Smooth muscle cell (in vitro differentiated cells): ENCODE data around the gene C1QTNF1. TPM values are rescaled to one million over a fixed set of nuclear protein-coding genes. Genes with fewer than 3 reads are reported as not detected.

ENCODE experiments used
- DNase-seq: peaks from one replicate; lab custom pipeline; 2025; ENCODE audit not compliant: unreplicated experiment; lab: John Stamatoyannopoulos, UW
- H2AFZ ChIP-seq: fragments of 200-600 bp; sonication (generic); 2 replicates; pipeline ENCODE4 v1.6.0; 2016; ENCODE audit warnings: antibody characterized with exemption, low read depth, mild to moderate bottlenecking
- H3F3A ChIP-seq: fragments of 200-600 bp; sonication (generic); 2 replicates; pipeline ENCODE4 v1.6.0; 2017; ENCODE audit warnings: antibody characterized with exemption, low read depth
- H3K27ac ChIP-seq: fragments of 200-600 bp; sonication (generic); 2 replicates; pipeline ENCODE4 v1.5.1; 2016; ENCODE audit warnings: low read depth, mild to moderate bottlenecking
- H3K27me3 ChIP-seq: fragments of 200-600 bp; sonication (generic); 2 replicates; pipeline ENCODE4 v1.6.1; 2016; ENCODE audit warnings: low read depth, mild to moderate bottlenecking
- H3K36me3 ChIP-seq: fragments of 200-600 bp; sonication (generic); 2 replicates; pipeline ENCODE4 v1.5.1; 2016; ENCODE audit warnings: low read depth
- H3K4me1 ChIP-seq: fragments of 200-600 bp; sonication (generic); 2 replicates; pipeline ENCODE4 v1.5.1; 2016; ENCODE audit warnings: low read depth
- H3K4me2 ChIP-seq: fragments of 200-600 bp; sonication (generic); 2 replicates; pipeline ENCODE4 v1.6.0; 2016; ENCODE audit warnings: mild to moderate bottlenecking
- H3K4me3 ChIP-seq: fragments of 200-600 bp; sonication (generic); 2 replicates; pipeline ENCODE4 v1.5.1; 2016; ENCODE audit warnings: mild to moderate bottlenecking
- H3K79me2 ChIP-seq: fragments of 200-600 bp; sonication (generic); 2 replicates; pipeline ENCODE4 v1.6.0; 2016; ENCODE audit warnings: low read depth, mild to moderate bottlenecking
- H3K9ac ChIP-seq: fragments of 200-600 bp; sonication (generic); 2 replicates; pipeline ENCODE4 v1.6.0; 2016; ENCODE audit warnings: low read depth
- H3K9me3 ChIP-seq: fragments of 200-600 bp; sonication (generic); replicated peaks from 2 replicates; pipeline ENCODE4 v1.5.1; 2016; ENCODE audit warnings: low read depth
- H4K20me1 ChIP-seq: fragments of 200-600 bp; sonication (generic); 2 replicates; pipeline ENCODE4 v1.6.0; 2016; ENCODE audit warnings: low read depth
- WGBS: methylation state at CpG from one replicate; pipeline ENCODE4 v1.1.7; 2016; ENCODE audit warnings: low lambda C conversion rate; 5-methylcytosine and 5-hydroxymethylcytosine counted together
- polyA plus RNA-seq: library from polyadenylated mRNA; unstranded; fragments of >200 nt; fragmentation: Nextera tagmentation; extraction: Ambion mirVana; gene quantifications from 2 replicates; pipeline ENCODE4 v1.2.1, GENCODE V29; 2016
- total RNA-seq: library from RNA; depleted of rRNA; stranded (reverse); fragments of >200 nt; gene quantifications from 2 replicates; pipeline ENCODE4 v1.2.3, GENCODE V29; 2014
- TF ChIP-seq, protein P1 (sequence below): fragments of 200-600 bp; sonication (generic); IDR thresholded peaks from 2 replicates; pipeline ENCODE4 v1.5.1; 2017; ENCODE audit warnings: borderline replicate concordance, mild to moderate bottlenecking, antibody characterized with exemption; ENCODE audit not compliant: insufficient read depth, poor library complexity, severe bottlenecking

Gene C1QTNF1
- total and polyA plus RNA-seq, 2 experiments from 2014 or later: 5.7 to 9.4 TPM

DNA sequence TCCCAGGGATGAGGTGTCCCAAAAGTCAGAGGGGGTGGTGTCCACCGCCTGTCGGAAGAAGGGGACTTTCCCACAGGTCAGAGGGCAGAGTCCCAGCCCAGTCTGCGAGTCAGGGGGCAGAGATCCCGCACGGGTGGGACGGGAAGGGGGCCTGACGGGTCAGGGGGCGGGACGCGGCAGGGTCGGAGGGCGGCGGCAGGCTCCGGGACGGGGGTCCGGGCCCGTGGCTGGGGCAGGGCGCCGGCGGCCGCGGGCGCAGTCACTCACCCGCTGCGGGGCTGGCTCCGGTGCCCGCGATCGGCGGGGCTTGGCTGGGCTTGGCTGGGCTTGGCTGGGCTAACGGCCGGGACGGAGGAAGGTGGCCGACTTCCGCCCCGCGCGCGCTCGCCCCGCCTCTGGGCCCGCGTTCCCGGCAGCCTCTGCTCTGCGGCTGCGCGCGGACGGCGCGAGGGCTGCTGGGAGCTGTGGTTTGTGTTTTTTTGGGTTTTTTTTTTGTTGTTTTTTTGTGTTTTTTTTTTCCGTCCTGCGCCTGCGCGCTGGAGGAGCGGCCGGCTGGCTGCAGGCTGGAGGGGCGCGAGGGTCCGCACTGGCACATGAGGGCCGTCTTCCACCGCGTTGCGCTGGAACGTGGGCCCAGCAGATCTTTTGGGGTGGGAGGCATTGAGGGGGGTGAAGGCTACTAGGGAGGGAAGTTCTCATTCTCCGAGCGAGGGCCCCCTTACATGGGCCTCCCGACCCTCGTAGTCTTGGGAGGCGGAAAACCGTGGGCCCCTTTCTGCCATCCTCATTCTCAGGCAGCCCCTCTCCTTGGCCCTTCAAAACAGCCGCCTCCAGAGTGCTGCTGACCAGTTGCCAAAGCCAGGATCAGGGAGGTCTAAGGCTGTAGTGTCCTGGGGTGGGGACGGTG is 14.3 kb upstream of the C1QTNF1 start, which contains the start of gene CANT1:
CANT1 (minus strand) TSS at position 368 of the 907 bp plus-strand sequence. CDS start 12,142 bp downstream, outside the sequence.
- peaks cover 5% of the 10 kb centered on the region for H3K4me1 ChIP-seq
- H3K27me3 ChIP-seq: no peaks in the 10 kb centered on the region
- peaks cover 30% of the 10 kb centered on the region for H3K79me2 ChIP-seq
- H2AFZ ChIP-seq: peak within 1 kb of the TSS; percentile 89
- H3F3A ChIP-seq: no peaks in the 10 kb centered on the region
- DNase-seq: peak; percentile 39
- no peaks in the 10 kb centered on the region for H3K9me3 ChIP-seq
- TF ChIP-seq, protein P1, sequence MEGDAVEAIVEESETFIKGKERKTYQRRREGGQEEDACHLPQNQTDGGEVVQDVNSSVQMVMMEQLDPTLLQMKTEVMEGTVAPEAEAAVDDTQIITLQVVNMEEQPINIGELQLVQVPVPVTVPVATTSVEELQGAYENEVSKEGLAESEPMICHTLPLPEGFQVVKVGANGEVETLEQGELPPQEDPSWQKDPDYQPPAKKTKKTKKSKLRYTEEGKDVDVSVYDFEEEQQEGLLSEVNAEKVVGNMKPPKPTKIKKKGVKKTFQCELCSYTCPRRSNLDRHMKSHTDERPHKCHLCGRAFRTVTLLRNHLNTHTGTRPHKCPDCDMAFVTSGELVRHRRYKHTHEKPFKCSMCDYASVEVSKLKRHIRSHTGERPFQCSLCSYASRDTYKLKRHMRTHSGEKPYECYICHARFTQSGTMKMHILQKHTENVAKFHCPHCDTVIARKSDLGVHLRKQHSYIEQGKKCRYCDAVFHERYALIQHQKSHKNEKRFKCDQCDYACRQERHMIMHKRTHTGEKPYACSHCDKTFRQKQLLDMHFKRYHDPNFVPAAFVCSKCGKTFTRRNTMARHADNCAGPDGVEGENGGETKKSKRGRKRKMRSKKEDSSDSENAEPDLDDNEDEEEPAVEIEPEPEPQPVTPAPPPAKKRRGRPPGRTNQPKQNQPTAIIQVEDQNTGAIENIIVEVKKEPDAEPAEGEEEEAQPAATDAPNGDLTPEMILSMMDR: no peak
- H4K20me1 ChIP-seq: peaks cover 39% of the 10 kb centered on the region
- peak within 1 kb of the TSS; percentile 56 for H3K27ac ChIP-seq
- WGBS: 2% methylated on average over 54 of the region's 73 CpGs
- peak within 1 kb of the TSS; percentile 98 for H3K4me2 ChIP-seq
- H3K36me3 ChIP-seq: no peaks in the 10 kb centered on the region
- peak within 1 kb of the TSS; percentile 95 for H3K9ac ChIP-seq
- peak within 1 kb of the TSS; percentile 95 for H3K4me3 ChIP-seq

DNA sequence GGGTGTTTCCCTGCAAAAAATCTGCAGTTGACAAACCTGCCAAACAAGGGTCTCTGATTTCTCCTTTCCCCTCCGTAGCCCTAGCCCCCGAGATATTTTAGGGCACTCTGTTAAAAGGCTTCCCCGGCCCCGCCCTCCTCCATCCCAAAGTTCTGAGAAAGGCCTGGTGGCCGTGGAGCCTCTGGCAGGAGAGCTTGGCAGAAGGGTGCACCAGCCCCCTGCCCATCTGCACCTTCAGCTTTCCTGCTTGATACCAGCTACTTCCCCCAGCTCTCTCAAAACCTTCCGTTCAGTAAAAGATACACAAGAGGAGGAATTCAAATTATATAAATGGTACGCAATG is 13.7 kb upstream of the C1QTNF1 start:
- Histone ChIP-seq H3K27ac (no peak overlapping the region), H3K27me3 (no peaks in the 10 kb centered on the region), H3K4me1 (peaks cover 5% of the 10 kb centered on the region), H3F3A (no peaks in the 10 kb centered on the region), H3K4me2 (peak overlapping the region; percentile 93), H3K9me3 (no peaks in the 10 kb centered on the region), H3K4me3 (peak overlapping the region; percentile 95), H2AFZ (peak overlapping the region; percentile 89), H3K9ac (peak overlapping the region; percentile 95), H3K79me2 (peaks cover 30% of the 10 kb centered on the region), H4K20me1 (peaks cover 36% of the 10 kb centered on the region), H3K36me3 (no peaks in the 10 kb centered on the region)
- WGBS: 80% methylated on average over 7 of the region's 7 CpGs
- DNase-seq: no peak
- TF ChIP-seq, protein P1: no peak

DNA sequence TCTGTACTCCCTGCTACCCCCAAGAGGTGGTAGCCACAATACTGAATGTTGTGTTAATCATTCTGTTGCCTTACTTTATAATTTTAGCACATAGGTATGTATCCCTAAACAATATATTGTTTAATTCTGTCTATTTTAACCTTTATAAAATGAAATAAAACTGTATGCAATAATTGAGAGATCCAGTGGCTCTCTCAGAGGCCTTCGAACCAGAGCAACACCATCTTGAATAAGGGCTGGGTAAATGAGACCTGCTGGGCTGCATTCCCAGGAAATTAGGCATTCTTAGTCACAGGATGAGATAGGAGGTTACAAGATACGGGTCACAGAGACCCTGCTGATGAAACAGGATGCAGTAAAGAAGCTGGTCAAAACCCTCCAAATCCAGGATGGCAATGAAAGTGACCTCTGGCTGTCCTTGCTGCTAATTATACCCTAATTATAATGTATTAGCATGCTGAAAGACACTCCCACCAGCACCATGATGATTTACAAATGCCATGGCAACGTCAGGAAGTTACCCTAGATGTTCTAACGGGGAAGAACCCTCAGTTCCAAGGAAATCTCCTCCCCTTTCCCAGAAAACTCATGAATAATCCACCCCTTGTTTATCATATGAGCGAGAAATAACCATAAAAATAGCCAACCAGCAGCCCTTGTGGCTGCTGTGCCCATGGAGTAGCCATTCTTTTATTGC is 12.4 kb upstream of the C1QTNF1 start:
- no peak overlapping the region for H3K4me2 ChIP-seq
- peak overlapping the region; percentile 29 for H3K27ac ChIP-seq
- 62% methylated on average over 5 of the region's 5 CpGs for WGBS

More for the DNA sequence above, 12.4 kb upstream of the C1QTNF1 start:
- Histone ChIP-seq H2AFZ (peak overlapping the region; percentile 89), H4K20me1 (peaks cover 23% of the 10 kb centered on the region), H3K4me1 (peaks cover 5% of the 10 kb centered on the region), H3K9me3 (no peaks in the 10 kb centered on the region), H3K36me3 (no peaks in the 10 kb centered on the region), H3K79me2 (peaks cover 28% of the 10 kb centered on the region), H3K4me3 (no peak overlapping the region), H3F3A (no peaks in the 10 kb centered on the region), H3K9ac (no peak overlapping the region), H3K27me3 (no peaks in the 10 kb centered on the region)
- TF ChIP-seq, protein P1: no peak
- no peak for DNase-seq
